GM10847 (cell line): ENCODE measurements around the gene CASP9.

ENCODE experiments used
- POLR2A ChIP-seq: IDR thresholded peaks from 2 replicates; pipeline ENCODE4 v1.6.1; 2011; ENCODE audit not compliant: insufficient read length; ENCODE audit errors: extremely low read depth

CASP9 gene

GRCh38 chr1:15531682-15532081, 7.7 kb upstream of the CASP9 start:
- no peak for TF ChIP-seq POLR2A

- no peak for TF ChIP-seq POLR2A
Measured at GRCh38 chr1:15531003-15531402, 7.0 kb upstream of the CASP9 start.

GRCh38 chr1:15526490-15527339, 2.7 kb upstream of the CASP9 start, which contains the start of gene DNAJC16:
Gene DNAJC16, plus strand, starts transcription at chr1:15526848. Its CDS starts 2,258 bp downstream, at chr1:15529106.
- TF ChIP-seq POLR2A: peak; percentile 46

GRCh38 chr1:15526021-15526489, 2.0 kb upstream of the CASP9 start:
- TF ChIP-seq POLR2A: no peak

GRCh38 chr1:15525050-15526020, 1.3 kb upstream of the CASP9 start:
- peak; percentile 18 for TF ChIP-seq POLR2A

GRCh38 chr1:15524283-15525049, 451 bp upstream of the CASP9 start:
- no peak for TF ChIP-seq POLR2A

GRCh38 chr1:15523104-15524020, 653 bp downstream of the CASP9 start:
- no peak for TF ChIP-seq POLR2A

- TF ChIP-seq POLR2A: no peak
Measured at GRCh38 chr1:15522551-15522950, 1.5 kb downstream of the CASP9 start.

GRCh38 chr1:15519625-15520024, 4.4 kb downstream of the CASP9 start:
- no peak for TF ChIP-seq POLR2A

GRCh38 chr1:15515022-15515663, 8.9 kb downstream of the CASP9 start:
- no peak for TF ChIP-seq POLR2A

GRCh38 chr1:15513919-15514318, 10.1 kb downstream of the CASP9 start:
- no peak for TF ChIP-seq POLR2A

GRCh38 chr1:15513192-15513591, 10.8 kb downstream of the CASP9 start:
- TF ChIP-seq POLR2A: no peak
